Stimulated activated CD4-positive, alpha-beta T cell treated with anti-CD3 and anti-CD28 coated beads, TNF-alpha, amount 100 ng/mL, for 24 hours (primary cell): ENCODE measurements around the gene GUCY1A2.

Experiments used
- DNase-seq, 3 experiments: peaks; one replicate each; pipeline ENCODE4 v3.0.0-alpha.2; 2020; ENCODE audit warnings: low read depth in 3 of 3

The GUCY1A2 gene

DNA sequence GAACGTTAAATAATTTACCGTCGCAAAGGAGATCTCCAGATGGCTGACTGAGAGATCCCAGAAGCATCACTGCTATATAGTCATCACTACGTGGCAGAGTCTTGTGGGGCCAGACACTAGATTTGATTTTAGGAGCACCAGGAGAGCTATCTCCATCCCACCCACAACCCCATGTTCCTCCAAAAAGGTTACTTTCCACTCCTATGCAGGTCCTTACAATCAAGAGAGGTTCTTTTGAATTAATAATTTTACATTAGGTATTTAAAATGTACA, 19.4 kb downstream of the GUCY1A2 start:
- DNase-seq = no peak

DNA sequence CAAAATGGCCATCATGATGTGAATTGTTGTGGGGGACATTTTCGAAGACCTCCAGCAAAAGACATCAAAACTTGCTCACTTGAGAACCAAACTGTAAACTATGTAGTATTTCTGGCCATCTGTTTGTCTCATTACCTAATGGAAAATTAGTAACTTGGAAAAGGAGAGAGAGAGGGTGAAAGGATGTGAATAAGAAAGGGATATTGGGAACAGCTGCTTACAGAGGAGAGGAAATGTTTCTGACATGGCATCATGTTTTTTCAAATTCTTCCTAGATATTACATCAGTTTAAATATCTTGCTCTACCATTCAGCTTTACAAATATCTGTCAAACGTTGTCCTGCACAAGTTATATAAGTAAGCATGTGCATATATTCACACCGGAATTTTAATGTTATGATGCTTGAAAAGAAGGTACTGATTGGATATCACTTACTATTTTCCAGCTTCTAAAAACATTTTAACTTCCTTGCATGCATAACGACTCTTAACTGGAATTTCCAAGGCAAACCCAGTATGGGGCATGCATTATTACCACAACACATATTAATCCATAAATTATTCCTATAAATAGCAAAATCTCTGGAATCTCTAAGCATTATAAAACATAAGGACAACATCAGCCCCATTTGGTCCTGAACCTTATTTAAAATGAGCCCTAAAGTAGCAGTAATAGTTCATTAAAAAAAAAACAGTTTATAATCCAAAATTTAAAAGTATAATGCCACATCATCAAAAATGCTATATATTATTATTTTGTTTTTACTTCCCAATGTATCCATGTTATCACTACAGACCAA, 20.0 kb downstream of the GUCY1A2 start:
- no peak for DNase-seq

DNA sequence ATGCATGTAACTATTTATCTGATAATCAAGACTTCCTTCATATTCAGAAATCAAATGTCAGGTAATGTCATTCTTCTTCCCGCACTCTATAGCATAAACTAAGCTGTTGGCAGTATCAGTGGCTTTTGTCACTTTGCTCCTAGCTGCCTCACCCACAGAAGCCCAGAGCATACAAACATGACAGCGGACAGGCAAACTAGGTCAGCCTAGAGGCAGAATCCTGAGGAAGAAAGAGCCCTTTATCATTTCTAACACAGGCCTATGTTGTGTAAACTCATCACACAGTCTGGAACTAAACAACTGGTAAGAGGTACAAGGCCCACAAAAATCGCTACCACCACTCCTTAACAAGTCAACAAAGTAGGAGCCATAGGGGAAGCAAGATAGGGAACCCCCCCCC, 21.0 kb downstream of the GUCY1A2 start:
- no peak for DNase-seq

DNA sequence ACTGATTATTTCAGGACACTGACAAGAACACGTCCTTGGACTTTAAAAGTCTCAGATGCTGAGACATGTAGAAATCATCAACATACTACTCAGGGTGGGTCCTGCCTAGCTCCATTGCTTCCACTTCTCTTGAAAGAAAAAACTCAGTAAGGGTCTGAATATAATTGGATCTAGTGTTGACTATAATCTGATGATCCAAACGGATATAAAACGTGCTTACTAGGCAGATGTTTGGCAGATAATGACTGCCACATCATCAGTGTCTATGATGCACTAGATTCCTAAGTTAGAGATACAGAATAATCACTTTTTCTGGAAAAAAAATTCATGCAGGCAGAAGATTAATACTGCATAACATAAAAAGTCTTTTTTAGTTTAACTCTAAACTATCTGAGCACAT, 21.6 kb downstream of the GUCY1A2 start:
- DNase-seq = no peak

DNA sequence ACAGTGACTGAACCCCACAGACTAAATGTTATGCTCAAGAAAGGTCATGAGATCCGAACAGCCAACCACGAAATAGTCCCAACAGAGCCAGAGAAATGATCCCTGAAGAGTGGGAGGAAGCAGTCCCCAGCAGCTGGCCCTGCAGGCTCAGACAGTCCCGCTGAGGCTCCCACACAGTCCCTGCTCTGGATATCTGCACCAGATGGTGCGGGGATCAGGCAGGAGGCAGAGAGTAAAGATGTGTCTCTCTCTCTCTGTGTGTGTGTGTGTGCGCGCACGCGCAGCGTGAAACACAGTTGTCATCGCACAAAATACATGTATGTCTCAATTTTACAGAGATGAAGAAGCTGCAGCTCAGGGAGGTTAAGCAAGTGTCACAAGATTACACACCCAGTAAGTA, 27.9 kb downstream of the GUCY1A2 start:
- no peak for DNase-seq

DNA sequence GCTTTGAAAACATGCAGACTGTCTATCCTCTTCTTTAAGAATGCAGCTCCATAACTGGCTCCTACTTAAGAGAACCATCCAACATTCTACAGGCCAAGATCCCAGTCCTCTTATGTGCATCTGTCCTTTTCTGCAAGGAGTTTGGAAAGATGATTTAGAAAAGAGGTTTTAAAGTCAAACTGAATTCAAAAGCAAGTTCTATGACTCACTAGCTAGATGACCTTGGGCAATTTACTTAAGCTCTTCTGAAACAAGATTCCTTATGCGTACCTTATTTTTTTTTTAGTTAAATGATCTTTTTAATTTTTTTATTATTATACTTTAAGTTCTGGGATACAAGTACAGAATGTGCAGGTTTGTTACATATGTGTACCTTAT, 29.2 kb downstream of the GUCY1A2 start:
- no peak for DNase-seq

DNA sequence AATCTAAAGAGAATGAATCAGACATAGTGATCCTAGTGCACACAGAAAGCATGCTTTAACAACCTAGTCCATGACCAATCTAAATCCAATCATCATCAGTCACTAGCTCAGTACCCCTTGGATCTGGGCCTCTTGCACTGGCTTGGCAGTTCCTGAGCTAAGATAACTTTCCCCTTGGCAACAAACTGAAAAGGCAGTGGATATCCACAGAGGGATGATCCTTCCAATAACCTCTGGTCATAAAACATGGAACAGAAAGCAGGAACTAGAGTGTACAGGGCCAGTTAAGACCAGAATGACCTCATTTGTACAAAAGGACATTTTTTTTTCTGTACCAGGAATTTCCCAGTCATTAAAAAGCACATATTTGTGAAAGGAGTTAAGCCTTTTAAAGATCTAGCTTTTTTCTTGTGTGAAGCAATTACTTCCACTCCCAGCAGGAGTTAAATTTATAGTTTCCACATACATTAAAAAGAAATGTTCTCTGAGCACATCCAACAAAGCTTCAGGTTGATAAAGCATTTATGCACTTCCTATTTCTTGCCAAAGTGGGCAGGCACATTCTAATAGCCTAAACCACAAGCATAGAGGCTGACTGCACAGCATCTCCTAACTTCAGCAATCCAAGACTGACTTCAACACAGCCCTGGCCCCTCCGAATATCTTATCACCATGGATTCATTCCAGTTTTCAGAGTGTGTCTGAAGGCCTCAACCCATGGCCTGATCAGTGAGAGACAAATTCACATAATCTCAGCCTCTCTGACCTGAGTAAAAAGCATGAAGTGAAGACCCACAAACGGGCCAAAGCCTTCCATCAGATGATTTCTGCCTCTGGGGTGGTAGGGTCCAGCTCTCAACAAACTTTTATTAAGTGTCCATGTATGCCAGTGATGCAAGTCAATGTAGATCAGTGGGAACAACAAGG, 29.9 kb downstream of the GUCY1A2 start:
- no peak for DNase-seq

DNA sequence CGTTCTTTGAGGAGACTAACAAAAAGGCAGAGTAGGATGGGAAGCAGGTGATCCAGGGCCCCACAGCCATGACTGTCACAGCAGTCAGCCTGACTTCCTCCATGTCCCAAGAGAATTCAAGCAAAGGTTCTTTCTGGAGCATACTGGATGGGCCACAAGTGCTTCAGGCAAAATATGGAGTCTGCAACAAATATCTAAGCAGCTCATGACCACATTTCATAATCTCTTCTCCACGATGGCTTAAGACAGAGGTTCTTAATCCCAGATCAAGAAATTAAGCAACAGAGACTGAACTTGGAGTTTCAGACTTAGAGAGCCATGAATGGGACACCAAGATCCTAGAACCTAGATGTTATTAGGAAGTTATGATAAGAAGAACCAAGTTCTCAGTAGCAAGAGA, 31.6 kb downstream of the GUCY1A2 start:
- DNase-seq = no peak

DNA sequence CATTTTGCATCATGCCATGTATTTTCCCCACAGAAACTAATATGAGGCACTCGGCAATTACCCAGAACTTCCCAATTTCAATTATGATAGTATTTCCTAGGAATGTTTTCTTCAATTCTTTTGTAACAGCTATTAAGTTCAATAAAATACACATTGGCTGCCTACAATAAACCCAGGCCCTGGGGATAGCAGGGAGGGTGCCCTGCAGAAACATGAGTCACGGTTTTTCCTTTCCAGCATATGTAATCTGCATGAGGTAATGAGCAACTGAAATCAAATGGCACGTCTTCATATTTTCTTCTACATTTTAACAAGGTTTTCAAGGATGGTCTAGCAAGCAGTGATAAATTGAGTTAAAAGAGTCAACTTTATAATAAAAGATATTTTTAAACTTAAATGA, 32.0 kb downstream of the GUCY1A2 start:
- no peak for DNase-seq

DNA sequence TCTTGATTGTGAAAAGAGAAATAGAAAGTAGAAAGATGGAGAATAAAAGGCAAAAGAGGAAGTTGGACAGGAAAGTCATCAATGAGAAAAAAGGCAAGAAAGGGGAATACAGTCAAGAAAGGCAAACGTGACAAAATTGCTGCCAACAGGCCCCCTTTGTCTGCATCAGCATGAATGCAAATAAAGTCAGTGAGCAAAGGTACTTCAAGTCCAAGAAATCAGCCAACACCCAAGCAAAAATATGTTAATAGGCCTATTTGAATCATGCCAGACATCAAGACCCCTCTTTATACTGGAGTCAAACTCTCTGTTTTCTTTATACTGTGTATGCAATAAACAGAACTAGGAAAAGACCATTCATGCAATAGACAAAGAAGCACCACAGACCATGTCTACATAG, 34.3 kb downstream of the GUCY1A2 start:
- no peak for DNase-seq

DNA sequence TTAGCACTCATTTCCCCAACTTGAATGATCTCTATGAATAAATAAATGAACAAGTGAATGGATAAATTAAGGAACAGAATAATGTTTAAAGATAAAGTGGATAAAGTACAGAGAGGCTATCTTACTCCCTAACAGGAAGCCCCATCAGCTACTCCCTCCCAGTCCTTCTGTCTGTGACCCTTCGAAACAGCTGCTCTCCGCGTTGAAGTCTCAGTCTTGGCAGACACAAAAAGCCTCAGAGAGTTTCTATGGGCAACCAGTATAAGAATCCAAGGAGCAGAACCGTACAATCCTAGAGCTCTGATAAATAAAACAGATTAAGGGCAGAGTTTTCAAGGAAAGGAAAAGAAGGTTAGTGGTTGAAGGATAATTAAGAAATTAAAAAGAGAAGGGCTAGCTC, 35.0 kb downstream of the GUCY1A2 start:
- DNase-seq = no peak

DNA sequence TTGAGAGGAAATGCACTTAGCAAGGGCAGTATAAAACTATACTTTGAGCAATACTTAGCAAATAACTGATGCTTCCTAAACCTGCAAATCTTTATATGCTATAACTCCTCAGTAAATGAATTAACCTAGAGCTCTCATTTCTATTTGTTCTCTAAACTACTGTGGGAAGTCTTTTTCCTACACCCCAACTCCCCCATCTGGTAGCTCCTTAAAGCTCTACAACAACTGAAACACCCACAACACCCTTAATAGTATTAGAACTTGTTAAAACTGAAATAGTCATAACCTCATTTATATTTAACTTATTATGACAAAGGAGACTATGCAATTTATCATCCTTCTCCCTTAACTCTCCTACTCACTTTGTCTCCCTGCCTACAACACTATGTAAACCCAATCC, 43.4 kb downstream of the GUCY1A2 start:
- DNase-seq = no peak

DNA sequence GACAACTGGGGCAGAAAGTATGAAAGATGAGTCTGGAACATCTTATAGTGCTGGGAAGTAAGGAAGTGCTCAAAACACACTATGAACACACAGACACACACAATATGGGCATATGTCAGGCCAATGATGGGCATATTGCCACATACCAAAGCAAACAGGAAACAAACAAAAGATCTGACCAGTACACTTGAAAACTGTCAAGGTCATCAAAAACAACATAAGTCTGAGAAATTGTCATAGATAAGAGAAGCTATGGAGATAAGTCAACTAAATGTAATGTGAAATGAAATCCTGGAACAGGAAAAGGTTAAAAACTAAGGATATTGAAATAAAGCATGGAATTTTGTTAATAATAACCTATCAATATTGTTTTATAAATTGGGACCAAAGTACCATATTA, 46.4 kb downstream of the GUCY1A2 start:
- DNase-seq = no peak

DNA sequence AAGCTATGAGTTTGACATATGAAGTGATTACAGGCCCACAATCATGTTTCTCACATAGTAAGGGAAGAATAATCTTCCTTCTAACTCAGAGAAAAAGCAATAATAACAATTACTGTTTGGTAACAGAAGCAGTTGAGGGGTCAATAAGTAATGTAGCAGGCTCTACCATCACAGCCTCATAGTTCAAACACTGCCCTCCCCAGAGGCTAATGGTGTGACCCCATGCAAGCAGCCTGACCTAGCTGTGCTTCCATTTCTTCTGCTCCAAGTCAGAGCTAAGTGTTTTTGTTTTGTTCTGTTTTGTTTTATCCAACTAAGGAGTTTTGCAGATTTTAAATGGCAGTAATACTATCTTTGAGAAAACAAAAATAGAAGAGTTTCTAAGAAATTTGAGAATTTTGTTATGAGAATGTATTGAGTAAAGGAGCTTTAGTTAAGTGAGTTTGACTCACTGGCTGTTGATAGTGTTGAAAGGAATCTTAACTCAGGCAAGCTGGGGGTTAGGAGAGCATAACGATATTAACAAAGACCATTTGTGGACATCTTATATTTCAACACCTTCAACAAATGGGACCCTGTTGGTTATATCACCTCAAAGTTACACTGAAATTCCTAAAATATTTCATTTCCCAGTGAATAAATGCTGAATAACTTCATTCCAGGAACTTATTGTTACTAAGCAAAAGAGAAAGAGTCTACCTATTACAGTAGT, 48.5 kb downstream of the GUCY1A2 start:
- no peak for DNase-seq

DNA sequence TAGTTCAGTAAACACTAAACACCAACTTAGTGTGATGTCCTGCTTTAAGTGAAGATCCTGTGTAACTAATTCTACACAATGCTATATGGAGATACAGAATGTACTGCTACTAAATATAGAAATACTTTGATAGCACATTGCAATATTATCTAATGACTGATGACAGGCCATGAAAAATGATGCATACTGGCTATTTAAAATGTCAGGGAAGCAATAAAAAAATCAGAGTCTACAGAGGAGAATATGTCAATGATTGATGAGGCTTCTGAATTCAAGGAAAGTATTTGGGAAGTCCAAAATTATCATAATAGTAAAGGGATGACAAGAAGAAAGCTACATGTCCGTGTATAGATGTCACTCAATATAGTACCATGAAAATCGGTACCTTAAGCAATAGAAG, 55.3 kb downstream of the GUCY1A2 start:
- no peak for DNase-seq

DNA sequence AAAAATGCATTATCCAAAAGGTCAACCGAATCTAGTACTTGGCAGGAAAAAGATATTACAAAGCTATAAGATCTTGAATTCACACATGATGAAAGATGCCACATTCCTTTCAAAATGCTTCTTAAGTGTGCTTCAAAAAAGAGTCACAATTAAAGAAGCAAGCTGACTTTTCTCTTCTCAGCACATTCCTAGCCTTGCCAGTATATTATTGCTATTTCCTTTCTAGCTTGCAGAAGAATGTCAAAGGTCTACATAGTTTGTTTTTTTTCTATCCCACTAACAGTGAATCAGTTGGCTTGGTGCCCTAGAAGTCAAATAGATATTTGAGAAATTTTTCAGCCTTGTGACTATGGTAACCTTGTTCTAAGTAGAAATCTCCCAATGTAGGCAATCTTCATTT, 56.8 kb downstream of the GUCY1A2 start:
- no peak for DNase-seq

DNA sequence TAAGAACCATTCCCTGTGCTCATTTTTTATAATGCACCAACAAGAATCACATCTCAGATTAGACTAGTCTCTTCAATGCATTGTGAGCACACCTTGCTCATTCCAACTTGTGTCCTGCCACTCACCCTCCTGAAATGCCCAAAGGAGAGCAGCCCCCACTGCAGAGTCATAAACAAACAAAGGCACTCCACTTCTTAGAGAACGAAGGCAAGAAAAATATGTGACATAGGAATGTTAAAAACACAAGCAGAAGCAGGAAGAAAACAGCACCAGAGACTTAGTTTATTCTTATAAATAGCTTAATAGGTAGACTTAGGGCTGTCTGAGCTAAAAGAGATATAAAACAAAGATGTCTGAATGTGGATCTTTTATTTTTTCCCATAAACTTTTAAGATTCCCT, 57.2 kb downstream of the GUCY1A2 start:
- no peak for DNase-seq

DNA sequence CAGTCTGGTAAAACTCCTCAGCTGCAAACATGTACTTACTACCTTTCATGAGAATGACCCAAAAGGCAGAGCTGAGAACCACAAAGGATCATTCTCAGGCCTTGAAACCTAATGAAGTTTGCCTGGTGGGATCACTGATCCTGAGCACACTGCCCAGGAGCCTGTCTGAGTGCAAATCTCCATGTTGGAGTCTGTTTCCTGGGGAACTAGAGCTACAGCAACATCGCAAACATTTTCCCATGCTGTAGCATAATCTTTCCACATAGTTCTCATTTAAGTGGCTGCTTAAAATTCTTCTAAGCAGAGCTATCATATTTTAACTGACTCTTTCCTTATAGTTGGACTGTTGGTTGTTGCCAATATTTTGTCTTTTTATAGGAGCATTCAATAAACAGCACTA, 58.5 kb downstream of the GUCY1A2 start:
- DNase-seq = no peak

DNA sequence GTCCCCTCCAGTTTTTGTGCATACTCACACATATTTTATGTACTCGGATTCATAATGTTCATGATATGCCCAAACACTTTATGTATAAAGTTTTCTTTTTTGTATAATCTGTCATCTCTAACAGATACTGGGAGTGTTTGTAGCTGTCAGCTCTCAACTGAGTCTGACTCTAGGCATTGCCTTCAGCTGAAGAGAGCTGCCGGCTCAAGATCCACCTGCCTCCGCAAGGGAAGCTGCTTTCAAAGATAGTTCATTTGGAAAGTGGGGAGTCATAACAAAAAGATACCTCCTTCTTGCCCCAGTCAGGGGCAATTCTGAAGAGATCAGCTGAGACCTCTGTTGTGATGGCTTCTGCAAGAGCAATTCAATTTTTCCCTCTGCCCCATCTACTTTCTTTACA, 58.9 kb downstream of the GUCY1A2 start:
- DNase-seq = no peak

DNA sequence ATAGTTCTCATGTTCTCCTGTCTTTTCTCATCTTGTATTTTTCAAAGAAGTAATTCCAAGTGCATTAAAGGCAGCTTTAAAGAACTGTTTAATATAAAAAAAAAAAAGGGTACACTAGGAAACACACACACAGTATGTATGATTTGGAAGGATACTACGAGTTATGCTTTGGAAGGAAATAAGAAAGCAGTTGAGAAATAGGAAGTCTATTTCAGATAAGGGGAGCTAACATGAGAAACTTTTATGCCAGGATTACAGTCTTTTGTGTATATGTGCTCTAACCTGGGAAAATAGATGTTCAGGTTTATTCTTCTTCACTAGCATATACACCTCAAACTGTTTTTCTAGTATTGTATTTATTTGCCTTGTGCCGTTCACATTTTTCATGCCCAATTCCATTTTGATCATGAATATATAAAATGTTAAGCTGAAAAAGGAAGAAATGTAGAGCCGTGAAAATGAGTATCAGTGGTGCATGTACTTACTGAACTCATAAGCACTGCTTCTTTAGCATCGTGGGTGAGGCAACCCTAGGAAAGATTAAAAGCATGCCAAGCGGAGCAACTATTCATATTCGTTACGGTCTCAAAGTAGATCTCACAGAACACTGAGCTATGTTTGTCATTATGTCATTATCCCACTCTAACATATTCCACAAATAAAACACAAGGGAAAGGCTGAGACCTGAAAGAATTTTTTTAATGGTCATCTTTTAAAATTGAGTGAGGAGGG, 59.6 kb downstream of the GUCY1A2 start:
- DNase-seq = no peak

DNA sequence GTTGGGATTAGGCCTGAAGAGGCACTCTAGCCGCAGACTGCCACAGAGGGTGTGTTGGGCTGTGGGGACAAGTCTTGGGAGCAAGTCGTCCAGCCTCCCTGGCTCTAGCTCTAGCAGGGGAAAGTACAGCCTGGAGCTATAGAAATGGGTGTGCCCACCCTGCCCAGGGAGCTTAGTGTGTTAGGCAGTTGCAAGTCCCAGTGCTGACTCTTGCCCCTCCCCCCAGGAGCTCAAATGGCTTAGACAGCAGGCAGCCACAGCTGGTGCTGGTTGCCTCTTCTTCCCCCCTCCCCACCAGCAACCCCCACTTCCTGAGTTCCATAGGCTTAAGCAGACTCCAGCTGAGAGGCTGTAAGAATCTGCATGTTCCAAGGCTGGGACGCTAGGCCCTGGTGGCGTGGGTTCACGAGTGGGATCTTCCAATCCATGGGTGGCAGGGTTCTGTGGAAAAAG, 61.2 kb downstream of the GUCY1A2 start:
- DNase-seq = no peak

DNA sequence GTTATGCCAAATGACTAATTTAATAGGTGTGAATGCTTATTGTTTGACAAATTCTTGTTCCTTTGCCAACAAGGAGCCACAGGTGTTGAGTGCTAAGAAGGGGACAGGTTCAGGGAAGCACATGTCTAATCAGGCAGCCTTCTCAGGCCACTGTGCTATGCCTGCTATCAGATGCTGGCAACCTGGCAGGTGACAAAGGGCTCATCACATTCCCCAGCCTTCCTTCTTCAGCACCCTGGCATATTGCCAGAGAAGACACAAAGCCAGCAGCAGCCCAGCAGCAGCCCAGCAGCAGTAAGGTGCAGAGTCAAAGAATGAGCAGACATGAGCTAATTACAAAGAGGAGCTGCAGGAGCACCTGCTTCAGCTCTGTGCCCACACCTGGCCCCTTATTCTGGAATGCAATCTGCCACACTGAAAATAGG, 68.2 kb downstream of the GUCY1A2 start:
- no peak for DNase-seq
